ENCODE data around the gene SYNJ1. TPM values are rescaled to one million over a fixed set of nuclear protein-coding genes. Genes with fewer than 3 reads are reported as not detected.

Gene SYNJ1
- total RNA-seq, 4 donors from 2014 or later, result 4.3 to 20.3 (median 9.6) TPM

DNA sequence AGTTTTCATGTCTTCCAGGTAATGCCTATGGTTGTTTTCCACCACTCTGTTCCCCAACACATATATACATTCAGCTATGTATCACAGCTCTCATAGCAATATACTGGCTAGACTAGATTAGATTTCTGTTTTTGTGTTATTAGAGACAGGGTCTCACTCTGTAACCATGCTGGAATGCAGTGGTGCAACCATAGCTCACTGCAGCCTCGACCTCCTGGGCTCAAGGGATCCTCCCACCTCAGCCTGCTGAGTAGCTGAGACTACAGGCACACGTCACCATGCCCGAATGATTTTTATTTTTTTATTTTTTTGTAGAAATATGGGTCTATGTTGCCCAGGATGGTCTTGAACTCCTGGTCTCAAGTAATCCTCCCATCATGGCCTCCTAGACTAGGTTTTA, 37.7 kb downstream of the SYNJ1 start:
- H3K9me3 ChIP-seq, result no peaks in the 10 kb centered on the region
- H3K27me3 ChIP-seq, result no peaks in the 10 kb centered on the region
- no peak for DNase-seq (ENCODE audit: low spot score in 2 of 2)
- no peak overlapping the region for H3K27ac ChIP-seq
- WGBS, result 23% methylated on average over 3 of the region's 3 CpGs
- H3K36me3 ChIP-seq, result peaks cover 39% of the 10 kb centered on the region
- H3K4me3 ChIP-seq, result no peak overlapping the region
- no peaks in the 10 kb centered on the region for H3K4me1 ChIP-seq
- no peak for TF ChIP-seq EP300 (IDR thresholded peaks at IDR 0.05)
- TF ChIP-seq POLR2A (IDR thresholded peaks at IDR 0.05), result no peak
- TF ChIP-seq, protein P1, sequence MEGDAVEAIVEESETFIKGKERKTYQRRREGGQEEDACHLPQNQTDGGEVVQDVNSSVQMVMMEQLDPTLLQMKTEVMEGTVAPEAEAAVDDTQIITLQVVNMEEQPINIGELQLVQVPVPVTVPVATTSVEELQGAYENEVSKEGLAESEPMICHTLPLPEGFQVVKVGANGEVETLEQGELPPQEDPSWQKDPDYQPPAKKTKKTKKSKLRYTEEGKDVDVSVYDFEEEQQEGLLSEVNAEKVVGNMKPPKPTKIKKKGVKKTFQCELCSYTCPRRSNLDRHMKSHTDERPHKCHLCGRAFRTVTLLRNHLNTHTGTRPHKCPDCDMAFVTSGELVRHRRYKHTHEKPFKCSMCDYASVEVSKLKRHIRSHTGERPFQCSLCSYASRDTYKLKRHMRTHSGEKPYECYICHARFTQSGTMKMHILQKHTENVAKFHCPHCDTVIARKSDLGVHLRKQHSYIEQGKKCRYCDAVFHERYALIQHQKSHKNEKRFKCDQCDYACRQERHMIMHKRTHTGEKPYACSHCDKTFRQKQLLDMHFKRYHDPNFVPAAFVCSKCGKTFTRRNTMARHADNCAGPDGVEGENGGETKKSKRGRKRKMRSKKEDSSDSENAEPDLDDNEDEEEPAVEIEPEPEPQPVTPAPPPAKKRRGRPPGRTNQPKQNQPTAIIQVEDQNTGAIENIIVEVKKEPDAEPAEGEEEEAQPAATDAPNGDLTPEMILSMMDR (IDR thresholded peaks at IDR 0.05), result no peak
- TF ChIP-seq POLR2AphosphoS5 (IDR thresholded peaks at IDR 0.05), result no peak

DNA sequence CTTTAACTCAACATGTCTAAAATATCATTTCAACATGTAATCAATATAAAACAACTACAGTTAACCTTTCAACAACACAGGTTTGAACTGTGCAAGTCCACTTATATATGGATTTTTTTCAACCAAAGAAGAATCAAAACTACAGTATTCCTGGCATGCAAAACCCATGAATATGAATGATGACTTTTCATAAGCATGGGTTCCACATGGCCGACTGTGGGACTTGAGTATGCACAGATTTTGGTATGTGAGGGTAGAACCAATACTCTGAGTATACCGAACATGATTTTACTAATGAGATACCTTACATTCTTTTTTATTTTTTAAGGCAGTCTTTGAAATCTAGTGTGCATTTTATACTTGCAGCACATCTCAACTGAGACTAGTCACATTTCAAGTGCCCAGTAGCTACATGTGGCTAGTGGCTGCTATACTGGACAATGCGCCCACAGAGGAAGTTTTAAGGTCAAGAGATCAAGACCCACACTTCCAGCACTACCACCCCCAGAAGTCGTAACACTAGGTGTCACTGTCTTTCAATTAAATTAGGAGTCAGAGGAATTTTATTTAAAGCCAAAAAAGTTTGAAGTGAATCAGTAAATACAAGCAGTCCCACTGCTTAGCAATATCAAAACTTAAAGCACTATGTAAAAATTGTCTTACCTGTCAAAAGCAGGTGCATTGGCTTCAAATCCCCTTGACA, 40.0 kb downstream of the SYNJ1 start:
- WGBS, result 72% methylated on average over 4 of the region's 4 CpGs
- Histone ChIP-seq H3K27me3 (no peaks in the 10 kb centered on the region), H3K9me3 (no peaks in the 10 kb centered on the region), H3K27ac (no peak overlapping the region), H3K4me1 (no peaks in the 10 kb centered on the region), H3K36me3 (peaks cover 39% of the 10 kb centered on the region), H3K4me3 (no peak overlapping the region)
- TF ChIP-seq, protein P1 (IDR thresholded peaks at IDR 0.05), result no peak
- no peak for TF ChIP-seq EP300 (IDR thresholded peaks at IDR 0.05)
- no peak for TF ChIP-seq POLR2AphosphoS5 (IDR thresholded peaks at IDR 0.05)
- TF ChIP-seq POLR2A (IDR thresholded peaks at IDR 0.05), result no peak
- no peak for DNase-seq (ENCODE audit: low spot score in 2 of 2)

DNA sequence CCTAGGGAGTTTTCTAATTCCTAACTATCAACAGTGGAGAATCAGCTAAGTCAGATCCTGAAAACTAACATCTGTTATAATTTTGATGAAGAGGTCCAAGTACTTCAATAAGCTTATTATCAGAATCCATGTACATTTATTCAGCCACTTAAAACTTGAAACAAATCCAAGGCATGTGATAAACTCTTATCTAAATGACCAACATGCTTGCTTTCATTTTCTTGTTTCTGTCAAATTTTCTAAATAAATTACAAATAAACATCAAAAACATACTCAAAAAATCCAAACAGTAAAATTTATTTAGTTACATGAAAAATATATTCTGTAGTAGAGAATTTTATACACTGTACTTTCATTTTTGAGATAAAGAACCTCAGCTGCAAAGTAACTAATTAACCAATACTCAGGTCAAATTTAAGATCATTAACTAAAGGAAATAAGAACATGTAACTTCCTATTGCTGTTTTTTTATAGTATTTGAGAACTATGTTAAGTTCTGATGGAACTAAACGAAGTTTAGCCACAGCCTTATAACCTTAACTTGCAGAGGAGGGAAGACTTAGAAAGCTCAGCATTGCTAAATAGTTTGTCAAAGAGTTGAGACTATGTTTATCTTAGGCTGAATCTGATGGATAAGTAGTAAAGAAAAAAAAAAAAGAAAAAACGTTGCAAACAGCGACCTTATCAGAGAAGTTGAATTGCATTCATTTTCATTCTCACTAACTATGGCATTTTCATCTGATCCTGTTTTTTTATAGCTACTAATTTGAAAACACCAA, 44.9 kb downstream of the SYNJ1 start:
- Histone ChIP-seq H3K4me3 (no peak overlapping the region), H3K36me3 (peaks cover 25% of the 10 kb centered on the region), H3K4me1 (no peaks in the 10 kb centered on the region), H3K27me3 (no peaks in the 10 kb centered on the region), H3K9me3 (no peaks in the 10 kb centered on the region), H3K27ac (no peak overlapping the region)
- DNase-seq (ENCODE audit: low spot score in 2 of 2), result no peak
- 65% methylated on average over 3 of the region's 3 CpGs for WGBS
- no peak for TF ChIP-seq EP300 (IDR thresholded peaks at IDR 0.05)
- TF ChIP-seq POLR2A (IDR thresholded peaks at IDR 0.05), result no peak
- TF ChIP-seq, protein P1 (IDR thresholded peaks at IDR 0.05), result no peak
- no peak for TF ChIP-seq POLR2AphosphoS5 (IDR thresholded peaks at IDR 0.05)

DNA sequence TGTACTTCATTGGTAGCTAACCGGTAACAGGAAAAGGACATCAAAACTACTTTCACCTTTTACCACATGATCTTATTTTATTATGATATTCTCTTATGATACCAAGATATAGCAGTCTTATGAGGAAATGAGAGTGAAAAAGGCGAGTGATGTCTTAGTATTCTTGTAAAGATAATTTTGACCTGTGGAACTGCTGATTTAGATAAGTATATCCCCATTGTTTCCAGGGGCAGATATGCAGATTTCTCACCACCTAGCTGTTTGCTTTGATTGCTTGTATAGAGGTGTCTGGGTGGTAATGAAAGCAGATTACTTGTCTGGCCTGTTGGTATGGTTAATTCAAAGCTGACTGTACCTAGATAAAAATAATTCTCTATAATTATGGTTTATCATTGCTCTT, 53.1 kb downstream of the SYNJ1 start:
- no peaks in the 10 kb centered on the region for H3K4me1 ChIP-seq
- 87% methylated on average over 2 of the region's 2 CpGs for WGBS
- H3K27me3 ChIP-seq, result no peaks in the 10 kb centered on the region
- H3K36me3 ChIP-seq, result peaks cover 17% of the 10 kb centered on the region
- TF ChIP-seq POLR2A (IDR thresholded peaks at IDR 0.05) (no peak), POLR2AphosphoS5 (IDR thresholded peaks at IDR 0.05) (no peak), EP300 (IDR thresholded peaks at IDR 0.05) (no peak)
- TF ChIP-seq, protein P1 (IDR thresholded peaks at IDR 0.05), result no peak
- H3K4me3 ChIP-seq, result no peak overlapping the region
- DNase-seq (ENCODE audit: low spot score in 2 of 2), result no peak
- H3K27ac ChIP-seq, result no peak overlapping the region
- H3K9me3 ChIP-seq, result no peaks in the 10 kb centered on the region

DNA sequence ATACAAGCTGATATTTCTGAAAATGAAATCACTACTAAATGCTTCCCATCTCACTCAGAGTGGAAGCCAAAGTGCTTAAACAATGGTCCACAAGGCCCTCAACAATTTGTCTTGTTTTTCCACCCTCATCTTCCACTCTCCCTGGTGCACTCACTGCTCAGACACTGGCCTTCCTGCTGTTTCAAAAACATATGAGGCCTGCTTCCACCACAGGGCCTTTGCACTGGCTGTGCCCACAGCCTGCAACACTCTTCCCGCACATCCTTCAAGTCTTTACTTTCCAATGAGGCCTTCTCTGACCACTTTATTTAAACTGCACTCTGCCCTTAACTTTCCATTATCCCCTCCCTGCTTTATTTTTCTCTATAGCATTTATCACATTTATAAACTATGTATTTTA, 53.8 kb downstream of the SYNJ1 start:
- 97% methylated on average over 1 of the region's 1 CpG for WGBS
- Histone ChIP-seq H3K36me3 (peaks cover 17% of the 10 kb centered on the region), H3K27me3 (no peaks in the 10 kb centered on the region), H3K4me3 (no peak overlapping the region), H3K9me3 (no peaks in the 10 kb centered on the region), H3K4me1 (no peaks in the 10 kb centered on the region), H3K27ac (no peak overlapping the region)
- TF ChIP-seq, protein P1 (IDR thresholded peaks at IDR 0.05), result no peak
- TF ChIP-seq EP300 (IDR thresholded peaks at IDR 0.05) (no peak), POLR2AphosphoS5 (IDR thresholded peaks at IDR 0.05) (no peak), POLR2A (IDR thresholded peaks at IDR 0.05) (no peak)
- no peak for DNase-seq (ENCODE audit: low spot score in 2 of 2)
